ENCODE measurements around the gene SFXN5. TPM values are rescaled to one million over a fixed set of nuclear protein-coding genes. Genes with fewer than 3 reads are reported as not detected.
"Not testable (repeated sequence)": the region's sequence is repeated elsewhere in the genome, so short reads cannot be mapped to it uniquely, and the experiment has no call there.

Gene SFXN5
- total RNA-seq, result 18.4 and 18.5 TPM in 2 replicates

GRCh38 chr2:73071360-73072128, at the start of gene SFXN5:
SFXN5 (minus strand) TSS chr2:73071712; CDS start chr2:73071705, 7 bp downstream.
- Mint-ChIP-seq H3K27me3 (ENCODE audit: low read depth) (peaks cover 7% of the 10 kb centered on the region), H3K4me1 (ENCODE audit: low read depth) (peaks cover 20% of the 10 kb centered on the region), H3K9me3 (no peaks in the 10 kb centered on the region), H3K36me3 (ENCODE audit: low read depth) (no peaks in the 10 kb centered on the region), H3K27ac (peak within 1 kb of the TSS; percentile 81), H3K4me3 (ENCODE audit: low read depth) (peak within 1 kb of the TSS; percentile 84)
- DNase-seq (ENCODE audit: low spot score), result peak; percentile 93
- intact Hi-C loops (cut with micrococcal nuclease), result loop anchor here (2.0 to 5.0 kb wide), 6 partner anchors 41 to 1761 kb away; partner anchors contain the start of genes FBXO41, HK2, PRADC1 and RAB11FIP5

- H3K9me3 Mint-ChIP-seq; H3K36me3 Mint-ChIP-seq (ENCODE audit: low read depth); DNase-seq (ENCODE audit: low spot score); H3K4me1 Mint-ChIP-seq (ENCODE audit: low read depth); H3K27ac Mint-ChIP-seq; intact Hi-C loops (cut with micrococcal nuclease); H3K4me3 Mint-ChIP-seq (ENCODE audit: low read depth): not testable (repeated sequence)
- peaks cover 30% of the 10 kb centered on the region for H3K27me3 Mint-ChIP-seq (ENCODE audit: low read depth)
These were observed 48.2 kb upstream of the SFXN5 start for GRCh38 chr2:73119611-73120239.

- peaks cover 26% of the 10 kb centered on the region for H3K27me3 Mint-ChIP-seq (ENCODE audit: low read depth)
- H3K4me1 Mint-ChIP-seq (ENCODE audit: low read depth), result no peaks in the 10 kb centered on the region
- H3K27ac Mint-ChIP-seq, result no peak overlapping the region
- no peak for DNase-seq (ENCODE audit: low spot score)
- intact Hi-C loops (cut with micrococcal nuclease), result no loop called here
- no peaks in the 10 kb centered on the region for H3K36me3 Mint-ChIP-seq (ENCODE audit: low read depth)
- no peak overlapping the region for H3K4me3 Mint-ChIP-seq (ENCODE audit: low read depth)
- no peaks in the 10 kb centered on the region for H3K9me3 Mint-ChIP-seq
These were observed 45.9 kb upstream of the SFXN5 start for GRCh38 chr2:73117441-73117840.

GRCh38 chr2:73116182-73116960, 44.9 kb upstream of the SFXN5 start:
- Mint-ChIP-seq H3K9me3 (no peaks in the 10 kb centered on the region), H3K27me3 (ENCODE audit: low read depth) (peaks cover 27% of the 10 kb centered on the region), H3K4me3 (ENCODE audit: low read depth) (no peak overlapping the region), H3K27ac (no peak overlapping the region), H3K4me1 (ENCODE audit: low read depth) (peaks cover 8% of the 10 kb centered on the region), H3K36me3 (ENCODE audit: low read depth) (no peaks in the 10 kb centered on the region)
- DNase-seq (ENCODE audit: low spot score), result no peak
- intact Hi-C loops (cut with micrococcal nuclease), result no loop called here

DNA sequence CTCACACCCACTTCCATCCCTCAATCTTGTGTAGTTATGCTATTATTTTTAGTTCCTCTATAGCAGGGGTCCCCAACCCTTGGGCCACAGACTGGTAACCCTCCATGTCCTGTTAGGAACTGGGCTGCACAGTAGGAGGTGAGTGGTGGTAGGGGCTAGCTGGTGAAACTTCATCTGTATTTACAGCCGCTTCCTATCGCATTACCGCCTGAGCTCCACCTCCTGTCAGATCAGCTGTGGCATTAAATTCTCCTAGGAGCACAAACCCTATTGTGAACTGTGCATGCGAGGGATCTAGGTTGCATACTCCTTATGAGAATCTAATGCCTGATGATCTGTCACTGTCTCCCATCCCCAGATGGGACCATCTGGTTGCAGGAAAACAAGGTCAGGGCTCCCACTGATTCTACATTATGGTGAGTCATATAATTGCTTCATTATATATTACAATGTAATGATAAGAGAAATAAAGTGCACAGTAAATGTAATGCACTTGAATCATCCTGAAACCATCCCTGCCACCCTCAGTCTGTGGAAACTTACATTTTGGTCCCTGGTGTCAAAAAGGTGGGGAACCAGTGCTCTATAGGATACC, 42.9 kb upstream of the SFXN5 start:
- intact Hi-C loops (cut with micrococcal nuclease), result no loop called here
- Mint-ChIP-seq H3K4me3 (ENCODE audit: low read depth) (peak overlapping the region; percentile 56), H3K4me1 (ENCODE audit: low read depth) (peaks cover 19% of the 10 kb centered on the region), H3K27ac (no peak overlapping the region), H3K36me3 (ENCODE audit: low read depth) (no peaks in the 10 kb centered on the region), H3K9me3 (no peaks in the 10 kb centered on the region), H3K27me3 (ENCODE audit: low read depth) (peaks cover 23% of the 10 kb centered on the region)
- no peak for DNase-seq (ENCODE audit: low spot score)

GRCh38 chr2:73112913-73113854, 41.7 kb upstream of the SFXN5 start, which contains the start of gene RAB11FIP5:
RAB11FIP5 (minus strand) TSS chr2:73112948; CDS start chr2:73112777, 171 bp downstream.
- DNase-seq (ENCODE audit: low spot score), result peak; percentile 73
- intact Hi-C loops (cut with micrococcal nuclease), result loop anchor here (1.0 to 2.0 kb wide), 3 partner anchors 42 to 101 kb away; partner anchors contain the start of genes SFXN5 and SMYD5
- H3K27ac Mint-ChIP-seq, result peak within 1 kb of the TSS; percentile 46
- H3K9me3 Mint-ChIP-seq, result no peaks in the 10 kb centered on the region
- H3K36me3 Mint-ChIP-seq (ENCODE audit: low read depth), result no peaks in the 10 kb centered on the region
- peak within 1 kb of the TSS; percentile 83 for H3K4me3 Mint-ChIP-seq (ENCODE audit: low read depth)
- peaks cover 21% of the 10 kb centered on the region for H3K4me1 Mint-ChIP-seq (ENCODE audit: low read depth)
- peaks cover 20% of the 10 kb centered on the region for H3K27me3 Mint-ChIP-seq (ENCODE audit: low read depth)

- DNase-seq (ENCODE audit: low spot score), result peak; percentile 18
- H3K4me1 Mint-ChIP-seq (ENCODE audit: low read depth), result peaks cover 22% of the 10 kb centered on the region
- peak overlapping the region; percentile 46 for H3K27ac Mint-ChIP-seq
- H3K27me3 Mint-ChIP-seq (ENCODE audit: low read depth), result peaks cover 20% of the 10 kb centered on the region
- H3K36me3 Mint-ChIP-seq (ENCODE audit: low read depth), result no peaks in the 10 kb centered on the region
- H3K4me3 Mint-ChIP-seq (ENCODE audit: low read depth), result peak overlapping the region; percentile 83
- no peaks in the 10 kb centered on the region for H3K9me3 Mint-ChIP-seq
- intact Hi-C loops (cut with micrococcal nuclease), result loop anchor here (2.0 kb wide), 1 partner anchor 41 kb away; the partner anchor contains the start of gene SFXN5
These were observed 40.8 kb upstream of the SFXN5 start for GRCh38 chr2:73112026-73112912.

DNA sequence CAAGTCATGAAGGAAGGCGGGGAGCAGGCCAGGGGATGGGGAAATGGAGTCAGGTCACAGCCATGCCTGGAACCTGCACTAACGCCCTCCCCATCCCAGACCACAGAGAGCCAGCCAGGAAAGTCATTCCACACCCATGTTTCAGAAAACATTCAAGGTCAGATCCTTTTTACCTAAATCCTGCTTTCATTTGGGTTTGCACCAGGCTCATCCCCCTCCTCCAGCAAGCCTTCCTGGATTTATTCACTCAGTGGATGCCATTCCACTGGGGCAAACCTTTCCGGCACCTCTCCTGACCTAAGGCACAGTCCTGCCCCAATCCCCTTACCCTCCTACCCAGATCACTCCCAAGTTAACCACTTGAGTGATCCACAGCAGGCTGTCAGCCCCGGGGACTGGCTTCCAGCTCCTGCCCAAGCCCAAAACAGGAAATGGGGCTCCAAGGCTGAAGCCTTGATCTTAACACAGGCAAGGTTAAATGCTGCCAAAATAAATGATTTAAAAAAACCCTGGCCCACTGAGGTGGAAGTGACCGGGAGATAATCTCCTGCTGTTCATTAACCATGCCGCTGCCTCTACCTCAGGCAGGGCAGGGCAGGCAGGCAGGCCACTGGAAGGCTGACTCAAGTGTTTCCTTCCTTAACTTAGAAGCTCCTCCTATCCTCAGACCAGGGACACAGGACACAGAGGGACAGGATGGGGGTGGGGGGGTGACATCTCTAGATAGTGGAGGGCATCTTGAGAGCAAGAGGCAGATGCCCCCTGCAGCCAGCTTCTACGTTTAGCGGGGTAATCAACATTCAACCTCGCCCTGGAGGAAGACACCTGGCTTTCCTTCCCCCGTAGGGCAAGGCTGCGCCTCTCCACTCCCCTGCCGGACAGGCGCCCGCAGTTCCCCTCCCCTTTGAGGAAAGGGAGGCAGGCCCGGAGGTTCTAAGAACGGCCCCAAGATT, 39.8 kb upstream of the SFXN5 start:
- Mint-ChIP-seq H3K27me3 (ENCODE audit: low read depth) (peaks cover 16% of the 10 kb centered on the region), H3K4me1 (ENCODE audit: low read depth) (peaks cover 28% of the 10 kb centered on the region), H3K4me3 (ENCODE audit: low read depth) (peak overlapping the region; percentile 83), H3K9me3 (no peaks in the 10 kb centered on the region), H3K27ac (peak overlapping the region; percentile 46), H3K36me3 (ENCODE audit: low read depth) (no peaks in the 10 kb centered on the region)
- intact Hi-C loops (cut with micrococcal nuclease), result loop anchor here (2.0 kb wide), 1 partner anchor 41 kb away; the partner anchor contains the start of gene SFXN5
- DNase-seq (ENCODE audit: low spot score), result no peak

GRCh38 chr2:73110168-73111072, 38.9 kb upstream of the SFXN5 start:
- intact Hi-C loops (cut with micrococcal nuclease), result no loop called here
- Mint-ChIP-seq H3K27ac (no peak overlapping the region), H3K4me3 (ENCODE audit: low read depth) (peak overlapping the region; percentile 83), H3K9me3 (no peaks in the 10 kb centered on the region), H3K4me1 (ENCODE audit: low read depth) (peaks cover 28% of the 10 kb centered on the region), H3K27me3 (ENCODE audit: low read depth) (peaks cover 13% of the 10 kb centered on the region), H3K36me3 (ENCODE audit: low read depth) (no peaks in the 10 kb centered on the region)
- DNase-seq (ENCODE audit: low spot score), result no peak

Data from activated T-helper 2 cell treated with anti-CD3 and anti-CD28 coated beads, Interferon-gamma antibody, Interleukin-2, Interleukin-4, amounts not matched to agents 10 μg/mL and 5 μg/mL and 100 μg/mL, durations not matched to agents 14 hours and 24 hours and 36 hours (primary cell).